Activated naive CD4-positive, alpha-beta T cell treated with anti-CD3 and anti-CD28 coated beads, Interleukin-2, amount 50 U/mL, for 72 hours (primary cell): ENCODE data around the gene OR4K15. TPM values are rescaled to one million over a fixed set of nuclear protein-coding genes. Genes with fewer than 3 reads are reported as not detected.
A peak's percentile ranks its signal among the peaks of the same experiment; 100 is the strongest.
"Not testable (repeated sequence)": the region's sequence is repeated elsewhere in the genome, so short reads cannot be mapped to it uniquely, and the experiment has no call there.

Experiments used
- ATAC-seq, 2 donors: fragments of 150-1000 bp; cut with Tn5 transposase; 2 replicates each; pipeline ENCODE4 v1.10.0; 2021; ENCODE audit warnings: mild to moderate bottlenecking in 2 of 2, moderate library complexity in 2 of 2
- DNase-seq, 2 donors: peaks; one replicate each; pipeline ENCODE4 v3.0.0; 2021 to 2022; ENCODE audit warnings: low spot score in 2 of 2
- H3K27ac Mint-ChIP-seq, 2 donors: one replicate each; pipeline ENCODE4 v1.8.0; 2022; ENCODE audit warnings: mild to moderate bottlenecking in 2 of 2, mixed read lengths in 2 of 2
- H3K36me3 Mint-ChIP-seq, 2 donors: one replicate each; pipeline ENCODE4 v1.8.0; 2022; ENCODE audit warnings: mixed read lengths in 2 of 2
- H3K9me3 Mint-ChIP-seq, 2 donors: one replicate each; pipeline ENCODE4 v1.8.0; 2022; ENCODE audit warnings: mixed read lengths in 2 of 2
- total RNA-seq, 2 donors: library from RNA; stranded (reverse); gene quantifications; one replicate each; pipeline ENCODE4 v1.2.3, GENCODE V29; 2022

Gene OR4K15
- total RNA-seq: not detected

- H3K9me3 Mint-ChIP-seq: peaks cover 7% of the 10 kb centered on the region in 2 donors
- DNase-seq (no peak), ATAC-seq (no peak)
- H3K27ac Mint-ChIP-seq: no peak within 1 kb of the TSS
- peaks cover 0 to 4% of the 10 kb centered on the region in 2 donors for H3K36me3 Mint-ChIP-seq
Measured at GRCh38 chr14:19975291-19975690, at the start of gene OR4K15. Gene OR4K15, plus strand, starts transcription at chr14:19975591. Its CDS starts 0 bp downstream, at chr14:19975591.

- H3K36me3 Mint-ChIP-seq: no peaks in the 10 kb centered on the region
- H3K27ac Mint-ChIP-seq: no peak within 1 kb of the TSS
- no peaks in the 10 kb centered on the region for H3K9me3 Mint-ChIP-seq
- ATAC-seq (no peak), DNase-seq (no peak)
Measured at GRCh38 chr14:19930617-19931016, 44.8 kb upstream of the OR4K15 start, which contains the start of gene OR4K1. Gene OR4K1, plus strand, starts transcription at chr14:19930917. Its CDS starts 4,750 bp downstream, at chr14:19935667.

GRCh38 chr14:19941668-19942067 lies 33.7 kb upstream of the OR4K15 start:
- H3K9me3 Mint-ChIP-seq: peaks cover under 1 to 1% of the 10 kb centered on the region in 2 donors
- H3K27ac Mint-ChIP-seq: no peak overlapping the region
- DNase-seq (no peak), ATAC-seq (no peak)
- H3K36me3 Mint-ChIP-seq: no peaks in the 10 kb centered on the region

GRCh38 chr14:19947413-19948090 lies 27.8 kb upstream of the OR4K15 start:
- DNase-seq: no peak
- Mint-ChIP-seq H3K36me3 (no peaks in the 10 kb centered on the region), H3K9me3 (peaks cover 4 to 5% of the 10 kb centered on the region in 2 donors), H3K27ac (no peak overlapping the region)
- ATAC-seq: no peak

GRCh38 chr14:19949218-19949617 lies 26.2 kb upstream of the OR4K15 start:
- peaks cover 4 to 5% of the 10 kb centered on the region in 2 donors for H3K9me3 Mint-ChIP-seq
- no peak overlapping the region for H3K27ac Mint-ChIP-seq
- ATAC-seq: no peak
- DNase-seq: no peak
- no peaks in the 10 kb centered on the region for H3K36me3 Mint-ChIP-seq

- H3K27ac Mint-ChIP-seq, H3K9me3 Mint-ChIP-seq, ATAC-seq: not testable (repeated sequence)
Measured at GRCh38 chr14:19969735-19970134, 5.7 kb upstream of the OR4K15 start.

GRCh38 chr14:19974844-19975243 lies 547 bp upstream of the OR4K15 start:
- H3K36me3 Mint-ChIP-seq: peaks cover 0 to 4% of the 10 kb centered on the region in 2 donors
- no peak overlapping the region for H3K27ac Mint-ChIP-seq
- ATAC-seq (peak; percentile 36 to 43), DNase-seq (no peak)
- peaks cover 7% of the 10 kb centered on the region in 2 donors for H3K9me3 Mint-ChIP-seq

More at GRCh38 chr14:19969735-19970134, 5.7 kb upstream of the OR4K15 start:
- not testable (repeated sequence) for DNase-seq, H3K36me3 Mint-ChIP-seq

- Mint-ChIP-seq H3K9me3 (peaks cover 7 to 15% of the 10 kb centered on the region in 2 donors), H3K36me3 (peaks cover 11 to 13% of the 10 kb centered on the region in 2 donors), H3K27ac (no peak overlapping the region)
- ATAC-seq: no peak
- DNase-seq: no peak
Measured at GRCh38 chr14:19993438-19993837, 18.0 kb downstream of the OR4K15 start.

- Mint-ChIP-seq H3K9me3 (peaks cover 0 to 9% of the 10 kb centered on the region in 2 donors), H3K36me3 (no peaks in the 10 kb centered on the region), H3K27ac (no peak within 1 kb of the TSS)
- ATAC-seq (no peak), DNase-seq (no peak)
Measured at GRCh38 chr14:20001863-20002262, 26.5 kb downstream of the OR4K15 start, which contains the start of gene OR4Q2. Gene OR4Q2, plus strand, starts transcription at chr14:20002163.

GRCh38 chr14:20002319-20002718 lies 26.9 kb downstream of the OR4K15 start:
- ATAC-seq (no peak), DNase-seq (no peak)
- no peaks in the 10 kb centered on the region for H3K36me3 Mint-ChIP-seq
- no peak overlapping the region for H3K27ac Mint-ChIP-seq
- H3K9me3 Mint-ChIP-seq: peaks cover 0 to 9% of the 10 kb centered on the region in 2 donors

GRCh38 chr14:20008156-20008555 lies 32.8 kb downstream of the OR4K15 start:
- no peak overlapping the region for H3K27ac Mint-ChIP-seq
- DNase-seq (no peak), ATAC-seq (no peak)
- no peaks in the 10 kb centered on the region for H3K36me3 Mint-ChIP-seq
- H3K9me3 Mint-ChIP-seq: peaks cover 7 to 10% of the 10 kb centered on the region in 2 donors

- DNase-seq (no peak), ATAC-seq (no peak)
- H3K27ac Mint-ChIP-seq: no peak within 1 kb of the TSS
- H3K36me3 Mint-ChIP-seq: peaks cover 0 to 6% of the 10 kb centered on the region in 2 donors
- H3K9me3 Mint-ChIP-seq: peaks cover under 1% of the 10 kb centered on the region in 2 donors
Measured at GRCh38 chr14:20019257-20019865, 44.0 kb downstream of the OR4K15 start, which contains the start of gene OR4K14. Gene OR4K14, minus strand, starts transcription at chr14:20019307. Its CDS starts 4,114 bp downstream, at chr14:20015193.

Other genes with a start within 250 kb of the OR4K15 start
- gene OR4Q3, start 232.0 kb upstream of the OR4K15 start, total RNA-seq: not detected
- gene OR4M1, start 202.1 kb upstream of the OR4K15 start, total RNA-seq: not detected
- gene OR4N2, start 171.8 kb upstream of the OR4K15 start, total RNA-seq: not detected
- gene OR4K2, start 100.4 kb upstream of the OR4K15 start, total RNA-seq: not detected
- not detected for gene OR4K5, start 55.0 kb upstream of the OR4K15 start, total RNA-seq
- gene OR4K1, start 44.7 kb upstream of the OR4K15 start, total RNA-seq: not detected
- not detected for gene OR4Q2, start 26.6 kb downstream of the OR4K15 start, total RNA-seq
- not detected for gene OR4K14, start 43.7 kb downstream of the OR4K15 start, total RNA-seq
- not detected for gene OR4K13, start 60.4 kb downstream of the OR4K15 start, total RNA-seq
- gene OR4L1, start 84.5 kb downstream of the OR4K15 start, total RNA-seq: not detected
- gene OR4K17, start 135.1 kb downstream of the OR4K15 start, total RNA-seq: not detected
- not detected for gene OR4N5, start 163.2 kb downstream of the OR4K15 start, total RNA-seq
- gene OR11G2, start 215.3 kb downstream of the OR4K15 start, total RNA-seq: not detected
- gene OR11H6, start 248.1 kb downstream of the OR4K15 start, total RNA-seq: not detected